AG09319 (cell line): ENCODE measurements around the gene SUCLG2.

Experiments used
- DNase-seq: peaks from one replicate; pipeline ENCODE4 v3.0.0-alpha.2; 2010; ENCODE audit warnings: low read depth; ENCODE audit errors: extremely low read depth
- CTCF ChIP-seq: IDR thresholded peaks from 2 replicates; pipeline ENCODE4 v1.5.1; 2011; ENCODE audit warnings: low read depth, mild to moderate bottlenecking, inconsistent platforms, low read length, moderate library complexity

The SUCLG2 gene

DNA sequence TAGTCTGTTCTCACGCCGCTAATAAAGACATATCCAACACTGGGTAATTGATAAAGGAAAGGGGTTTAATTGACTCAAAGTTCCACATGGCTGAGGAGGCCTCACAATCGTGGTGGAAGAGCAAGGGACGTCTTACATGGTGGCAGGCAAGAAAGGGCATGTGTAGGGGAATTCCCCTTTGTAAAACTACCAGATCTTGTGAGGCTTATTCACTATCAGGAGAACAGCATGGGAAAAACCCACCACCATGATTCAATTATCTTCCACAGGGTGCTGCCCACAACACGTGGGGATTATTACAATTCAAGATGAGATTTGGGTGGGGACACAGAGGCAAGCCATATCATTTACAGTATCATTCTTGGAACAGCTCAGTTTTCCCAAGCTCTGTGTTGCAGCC lies 268.0 kb downstream of the SUCLG2 start:
- DNase-seq, result no peak
- no peak for TF ChIP-seq CTCF

DNA sequence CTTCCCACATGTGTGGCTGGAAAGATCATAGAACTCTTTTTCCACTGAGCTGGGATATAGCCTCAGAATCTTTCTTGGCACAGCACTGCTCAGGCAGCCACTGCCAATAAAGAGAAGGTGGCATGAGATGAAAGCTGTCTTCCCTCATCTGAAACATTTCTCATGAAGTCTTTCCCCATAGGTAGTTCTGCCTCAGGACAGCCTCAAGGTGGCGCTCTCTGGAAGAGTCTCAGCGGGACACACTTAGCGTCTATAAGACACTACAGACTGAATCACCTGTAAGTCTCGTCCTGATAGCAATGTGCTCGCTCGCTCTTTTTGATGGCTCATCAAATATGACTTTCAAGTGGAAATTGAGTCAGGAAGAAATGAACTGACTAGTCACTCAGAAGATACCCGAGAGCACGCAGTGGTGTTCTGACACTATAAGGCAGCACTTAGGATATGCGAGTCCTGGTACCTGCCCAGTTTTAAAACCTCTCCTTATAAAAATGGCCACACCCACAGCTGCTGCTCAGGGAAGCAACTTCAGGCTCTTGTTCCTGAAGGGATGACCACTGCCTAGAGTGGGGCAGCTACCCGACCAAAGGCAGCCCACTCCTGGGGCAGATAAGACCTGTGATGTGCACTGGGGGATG lies 269.5 kb downstream of the SUCLG2 start:
- DNase-seq, result peak; percentile 12
- peak; percentile 57 for TF ChIP-seq CTCF

DNA sequence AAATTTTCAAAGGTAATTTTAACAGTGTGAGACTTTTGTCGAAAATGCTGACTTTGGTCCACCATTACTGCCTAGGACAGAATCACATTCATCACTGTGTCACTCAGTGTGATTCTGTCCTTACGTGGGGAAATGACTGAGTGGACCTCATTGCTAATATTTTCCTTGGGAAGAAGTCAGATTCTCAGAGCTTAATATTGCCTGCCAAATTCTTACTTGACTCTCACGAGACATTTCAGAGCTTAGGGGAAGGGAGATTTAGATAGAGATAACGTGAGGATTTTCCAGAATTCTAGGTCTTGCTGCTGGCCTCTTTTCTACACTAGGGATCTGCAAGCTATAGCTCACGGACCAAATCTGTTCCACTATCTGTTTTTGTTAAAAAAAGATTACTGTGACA lies 270.4 kb downstream of the SUCLG2 start:
- TF ChIP-seq CTCF, result no peak
- DNase-seq, result no peak

DNA sequence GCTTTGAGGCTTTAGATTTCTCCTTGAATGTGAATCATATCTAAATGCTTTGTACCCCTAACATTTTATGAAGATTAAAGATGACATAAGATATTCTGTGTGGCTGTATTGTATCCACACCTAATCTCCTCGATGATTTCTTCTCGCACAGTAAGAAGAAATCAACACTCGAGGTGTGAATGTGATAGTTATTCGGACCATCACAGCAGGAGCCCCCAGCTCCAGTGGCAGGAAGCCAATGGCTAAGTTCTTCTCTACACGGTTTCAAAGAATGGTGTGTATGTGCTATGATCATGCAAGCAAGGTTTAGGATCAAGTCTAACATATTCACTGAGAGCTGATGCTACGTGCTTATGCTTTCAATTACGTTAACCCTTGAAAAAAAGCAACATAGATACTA lies 271.0 kb downstream of the SUCLG2 start:
- DNase-seq, result no peak
- TF ChIP-seq CTCF, result no peak

- no peak for DNase-seq
- no peak for TF ChIP-seq CTCF
Measured at GRCh38 chr3:67382536-67382935, 271.9 kb downstream of the SUCLG2 start.

- DNase-seq, result no peak
- TF ChIP-seq CTCF, result peak; percentile 77
Measured at GRCh38 chr3:67381667-67382272, 272.6 kb downstream of the SUCLG2 start.

GRCh38 chr3:67380118-67380517 lies 274.3 kb downstream of the SUCLG2 start:
- no peak for DNase-seq
- no peak for TF ChIP-seq CTCF
